K562 (cell line): ENCODE measurements around the gene TAF15. TPM values are rescaled to one million over a fixed set of nuclear protein-coding genes. Genes with fewer than 3 reads are reported as not detected.

ENCODE experiments used
- ATAC-seq: fragments of 200-7000 bp; cut with Tn5 transposase; 3 replicates; pipeline ENCODE4 v1.9.1; 2020; ENCODE audit warnings: moderate library complexity
- BruUV-seq: library from RNA; stranded (reverse); fragments of 400-500 nt; replicated peaks from 2 replicates; lab custom pipeline; 2021; lab: Mats Ljungman, UMichigan
- CTCF ChIA-PET: fragments of 300-600 bp; formaldehyde crosslinking; extraction: SDS; loops from one replicate; lab custom pipeline; 2021; ENCODE audit warnings: low intra/inter-chr PET ratio; lab: Yijun Ruan, JAX
- POLR2A ChIA-PET: fragments of 300-600, 350-650 bp; sonication (Branson Sonifier 250); formaldehyde crosslinking; extraction: SDS; loops from one replicate; lab custom pipeline; 2021; ENCODE audit warnings: antibody characterized with exemption, inconsistent platforms; lab: Yijun Ruan, JAX
- DNase-seq, 4 experiments: peaks; one replicate each; pipeline versions ENCODE4 v3.0.0 to v3.0.0-alpha.2; 2011 to 2018; ENCODE audit warnings: low spot score in 3 of 4, mixed read lengths in 3 of 4; ENCODE audit errors: extremely low read depth in 1 of 4
- FAIRE-seq: peaks from 2 replicates; lab custom pipeline; 2011; peaks lifted over from hg19 to GRCh38; lab: Jason Lieb, UNC
- H2AFZ ChIP-seq: 2 replicates; pipeline ENCODE4 v1.6.0; 2011; ENCODE audit warnings: low read depth, low read length, control low read depth, inconsistent platforms
- H3K27ac ChIP-seq: fragments of 200-600 bp; 3 replicates; pipeline ENCODE4 v1.8.0; 2011; ENCODE audit warnings: low read depth, mild to moderate bottlenecking, control low read depth, inconsistent platforms, low read length, moderate library complexity, mixed read lengths; ENCODE audit errors: extremely low read depth
- H3K27me3 ChIP-seq, 2 experiments: fragments of 300-600 bp in 1 of 2; 2 replicates in 1 of 2; 3 replicates in 1 of 2; pipeline versions ENCODE4 v1.6.0 to v1.8.0; 2011; ENCODE audit warnings: inconsistent platforms in 2 of 2, low read length in 2 of 2, mild to moderate bottlenecking in 1 of 2, mixed read lengths in 1 of 2, moderate library complexity in 1 of 2; ENCODE audit not compliant: control insufficient read depth in 2 of 2, insufficient read depth in 2 of 2
- H3K36me3 ChIP-seq: fragments of 300-600 bp; 3 replicates; pipeline ENCODE4 v1.8.0; 2011; ENCODE audit warnings: mild to moderate bottlenecking, low read length, inconsistent platforms; ENCODE audit not compliant: control insufficient read depth, insufficient read depth
- H3K4me1 ChIP-seq, 2 experiments: fragments of 200-600 bp in 1 of 2; replicated peaks in 1 of 2; 2 replicates in 1 of 2; 3 replicates in 1 of 2; pipeline versions ENCODE4 v1.5.1 to v1.8.0; 2011; ENCODE audit warnings: inconsistent platforms in 2 of 2, low read length in 2 of 2, mild to moderate bottlenecking in 1 of 2, mixed read lengths in 1 of 2, moderate library complexity in 1 of 2; ENCODE audit not compliant: control insufficient read depth in 2 of 2, insufficient read depth in 2 of 2
- H3K4me2 ChIP-seq: 2 replicates; pipeline ENCODE4 v1.6.1; 2011; ENCODE audit warnings: low read length, control low read depth, inconsistent platforms, mixed read lengths; ENCODE audit not compliant: insufficient read depth
- H3K4me3 ChIP-seq: fragments of 200-600 bp; sonication (generic), shearing (Covaris generic); 2 replicates; pipeline ENCODE4 v1.5.1; 2016; ENCODE audit warnings: control low read depth, inconsistent platforms
- H3K79me2 ChIP-seq: fragments of 200-600 bp; 3 replicates; pipeline ENCODE4 v1.8.0; 2011; ENCODE audit warnings: low read length, inconsistent platforms; ENCODE audit not compliant: control insufficient read depth, insufficient read depth
- H3K9ac ChIP-seq, 2 experiments: 2 replicates each; pipeline versions ENCODE4 v1.6.0 to v1.6.1; 2011; ENCODE audit warnings: low read depth in 2 of 2, low read length in 2 of 2, control low read depth in 1 of 2, inconsistent platforms in 1 of 2, mild to moderate bottlenecking in 1 of 2, mixed read lengths in 1 of 2; ENCODE audit not compliant: insufficient read depth in 1 of 2
- H3K9me1 ChIP-seq: one replicate; pipeline ENCODE4 v1.6.0; 2011; ENCODE audit warnings: inconsistent platforms, mild to moderate bottlenecking, low read length, moderate library complexity; ENCODE audit not compliant: control insufficient read depth, insufficient read depth
- H3K9me3 ChIP-seq: replicated peaks from 2 replicates; pipeline ENCODE4 v1.5.1; 2011; ENCODE audit warnings: low read depth, low read length, inconsistent platforms; ENCODE audit not compliant: control insufficient read depth, insufficient read depth
- H4K20me1 ChIP-seq: replicated peaks from 2 replicates; pipeline ENCODE4 v1.6.1; 2011; ENCODE audit warnings: low read length, inconsistent platforms, mixed read lengths; ENCODE audit not compliant: control insufficient read depth, insufficient read depth
- CTBP1 ChIP-seq: fragments of 450-650 bp; IDR thresholded peaks from 2 replicates; pipeline ENCODE4 v1.6.1; 2016; ENCODE audit warnings: borderline replicate concordance
- FOS ChIP-seq: IDR thresholded peaks from 3 replicates; pipeline ENCODE4 v1.6.1; 2011; ENCODE audit not compliant: insufficient read length; ENCODE audit errors: extremely low read depth
- FOSL1 ChIP-seq: fragments of 200-800 bp; sonication (Bioruptor generic); conservative IDR thresholded peaks from 2 replicates; pipeline ENCODE4 v1.6.1; 2016; ENCODE audit warnings: missing genetic modification characterization, missing compliant biosample characterization
- HDAC1 ChIP-seq, 2 experiments: fragments of 450-650 bp; IDR thresholded peaks; 2 replicates each; pipeline ENCODE4 v1.6.1; 2016 to 2017; ENCODE audit warnings: inconsistent platforms in 1 of 2, mild to moderate bottlenecking in 1 of 2, moderate library complexity in 1 of 2
- KDM5B ChIP-seq: fragments of 200-600 bp; sonication (generic); IDR thresholded peaks from 2 replicates; pipeline ENCODE4 v1.6.1; 2012; ENCODE audit warnings: low read depth, mild to moderate bottlenecking, moderate library complexity, low read length, control low read depth, inconsistent platforms; ENCODE audit not compliant: insufficient replicate concordance
- MAX ChIP-seq: sonication (generic); formaldehyde crosslinking; IDR thresholded peaks from 2 replicates; pipeline ENCODE4 v1.9.0; 2022; ENCODE audit warnings: mild to moderate bottlenecking, missing genetic modification reagents
- PTRF ChIP-seq: fragments of 450-650 bp; IDR thresholded peaks from 2 replicates; pipeline ENCODE4 v1.6.1; 2016; ENCODE audit warnings: mild to moderate bottlenecking, missing genetic modification characterization, missing compliant biosample characterization
- PYGO2 ChIP-seq: fragments of 450-650 bp; IDR thresholded peaks from 2 replicates; pipeline ENCODE4 v1.6.1; 2016; ENCODE audit warnings: mild to moderate bottlenecking, missing genetic modification characterization, moderate library complexity, missing compliant biosample characterization
- RBM15 ChIP-seq: fragments of 200-400 bp; formaldehyde crosslinking; IDR thresholded peaks from 2 replicates; pipeline ENCODE4 v1.6.1; 2018; ENCODE audit warnings: mild to moderate bottlenecking, low read length, moderate library complexity; ENCODE audit not compliant: insufficient read depth
- SIN3A ChIP-seq, 2 experiments: fragments of 150-350 bp in 1 of 2; IDR thresholded peaks; 2 replicates each; pipeline ENCODE4 v1.6.1; 2011 to 2016; ENCODE audit warnings: borderline replicate concordance in 2 of 2, low read depth in 2 of 2, low read length in 2 of 2, mild to moderate bottlenecking in 2 of 2, moderate library complexity in 2 of 2; ENCODE audit not compliant: control insufficient read depth in 1 of 2
- ZMIZ1 ChIP-seq, 2 experiments: fragments of 150-350 bp in 1 of 2; IDR thresholded peaks; 2 replicates each; pipeline ENCODE4 v1.6.1; 2012 to 2016; ENCODE audit warnings: low read depth in 2 of 2, low read length in 2 of 2, mild to moderate bottlenecking in 1 of 2, moderate library complexity in 1 of 2
- ZNF282 ChIP-seq: sonication (generic); formaldehyde crosslinking; IDR thresholded peaks from 2 replicates; pipeline ENCODE4 v1.8.1; 2023; ENCODE audit warnings: missing genetic modification reagents
- ZNF316 ChIP-seq: fragments of 450-650 bp; IDR thresholded peaks from 2 replicates; pipeline ENCODE4 v1.6.1; 2016
- WGBS: fragments of 100-300 bp; shearing (Covaris generic); methylation state at CpG from one replicate; pipeline ENCODE4 v1.1.6; 2016; ENCODE audit warnings: low coverage, mixed read lengths; ENCODE audit not compliant: insufficient coverage; ENCODE audit errors: missing lambda C conversion rate; 5-methylcytosine and 5-hydroxymethylcytosine counted together
- in situ Hi-C: fragments of 300-500 bp; cut with MboI; formaldehyde crosslinking; loops from 4 replicates; pipeline ENCODE4 v1.15.0; 2018; ENCODE audit warnings: inconsistent platforms, mixed read lengths
- intact Hi-C: fragments of 100-400 bp; cut with micrococcal nuclease; formaldehyde crosslinking; loops from 2 replicates; pipeline ENCODE4 v1.14.2; 2022
- polyA plus RNA-seq, 8 experiments: library from polyadenylated mRNA; depleted of rRNA in 4 of 8; stranded (reverse) in 5 of 8; unstranded in 3 of 8; fragments of >200 nt; fragmentation: Nextera tagmentation in 2 of 8; fragmentation: Illumina TruSeq in 1 of 8; extraction: Ambion mirVana in 2 of 8; extraction: Trizol in 1 of 8; gene quantifications; 2 replicates each; pipeline versions ENCODE4 v1.2.1 to v1.2.3, GENCODE V29; 2011 to 2014; ENCODE audit warnings: inconsistent platforms in 1 of 8, missing spikeins in 1 of 8
- total RNA-seq, 7 experiments: library from RNA; depleted of rRNA in 6 of 7; stranded (reverse); fragments of >200 nt in 6 of 7; fragmentation: Illumina TruSeq in 2 of 7; extraction: Trizol in 2 of 7; gene quantifications; 2 replicates each; pipeline versions ENCODE4 v1.2.1 to v1.2.3, GENCODE V29; 2011 to 2021; ENCODE audit warnings: low replicate concordance in 1 of 7
- TF ChIP-seq, protein P1 (sequence below): fragments of 250-450 bp; sonication (Bioruptor Pico); IDR thresholded peaks from 2 replicates; pipeline ENCODE4 v1.4.0; 2020

Gene TAF15
- total and polyA plus RNA-seq, 9 of the 15 experiments (the other 6 are each of a cell fraction or from before 2014, with no cell fraction given) = 4.1 to 272 (median 56.8) TPM

DNA sequence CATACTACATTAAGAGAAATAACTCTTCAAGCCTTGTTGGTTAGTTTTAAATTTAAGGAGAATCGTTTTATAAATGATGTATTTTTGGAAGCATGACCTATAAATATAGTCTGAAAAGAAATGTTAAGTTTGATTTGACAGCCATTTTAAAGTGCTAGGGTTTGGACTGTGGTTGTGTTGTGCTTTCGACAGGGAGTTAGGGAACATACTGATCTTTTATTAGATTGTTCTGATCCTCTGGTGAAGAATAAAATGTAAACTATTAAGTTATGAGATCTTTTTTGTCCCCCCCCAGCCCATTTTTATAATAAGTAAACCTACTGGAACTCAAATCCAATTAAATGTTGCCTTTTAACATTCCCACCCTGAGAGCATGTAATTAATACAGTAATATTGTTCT lies 12.0 kb downstream of the TAF15 start:
- 94% methylated on average over 2 of the region's 2 CpGs for WGBS
- Histone ChIP-seq H3K36me3 (peaks cover 98% of the 10 kb centered on the region), H2AFZ (no peak overlapping the region), H3K9me1 (no peaks in the 10 kb centered on the region)
- TF ChIP-seq RBM15 (no peak), ZNF282 (CRISPR knock-in tag) (no peak), ZNF316 (no peak), CTBP1 (no peak), FOS (no peak), PTRF (tag) (no peak), ZMIZ1 (IDR thresholded peaks at IDR 0.05; ENCODE audit: low read depth in 2 of 2, low read length in 2 of 2) (no peak), PYGO2 (tag) (no peak), SIN3A (IDR thresholded peaks at IDR 0.05; ENCODE audit: borderline replicate concordance in 2 of 2, control insufficient read depth in 1 of 2, low read depth in 2 of 2, low read length in 2 of 2) (no peak), KDM5B (no peak), HDAC1 (IDR thresholded peaks at IDR 0.05) (no peak), FOSL1 (no peak), MAX (no peak)
- TF ChIP-seq, protein P1, sequence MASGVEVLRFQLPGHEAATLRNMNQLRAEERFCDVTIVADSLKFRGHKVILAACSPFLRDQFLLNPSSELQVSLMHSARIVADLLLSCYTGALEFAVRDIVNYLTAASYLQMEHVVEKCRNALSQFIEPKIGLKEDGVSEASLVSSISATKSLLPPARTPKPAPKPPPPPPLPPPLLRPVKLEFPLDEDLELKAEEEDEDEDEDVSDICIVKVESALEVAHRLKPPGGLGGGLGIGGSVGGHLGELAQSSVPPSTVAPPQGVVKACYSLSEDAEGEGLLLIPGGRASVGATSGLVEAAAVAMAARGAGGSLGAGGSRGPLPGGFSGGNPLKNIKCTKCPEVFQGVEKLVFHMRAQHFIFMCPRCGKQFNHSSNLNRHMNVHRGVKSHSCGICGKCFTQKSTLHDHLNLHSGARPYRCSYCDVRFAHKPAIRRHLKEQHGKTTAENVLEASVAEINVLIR (CRISPR knock-in tag) = no peak
- TF ChIP-seq, all 486 proteins: peak for 0
- H3K4me2 ChIP-seq = no peak overlapping the region
- no peak overlapping the region for H3K27ac ChIP-seq
- ChIA-PET POLR2A (interaction anchor here (0.6 kb wide), 1 partner anchor 9 kb away, joined by 3 read pairs; no protein-coding TSS in a partner anchor), CTCF (no interaction called here)
- H4K20me1 ChIP-seq = no peaks in the 10 kb centered on the region
- no TSS peak for BruUV-seq
- H3K9ac ChIP-seq = no peak overlapping the region
- no peak overlapping the region for H3K4me3 ChIP-seq
- ATAC-seq = no peak
- H3K79me2 ChIP-seq = peaks cover 56% of the 10 kb centered on the region
- DNase-seq = no peak
- H3K27me3 ChIP-seq = no peaks in the 10 kb centered on the region
- no peaks in the 10 kb centered on the region for H3K9me3 ChIP-seq
- intact Hi-C loops = no loop called here
- H3K4me1 ChIP-seq = 0 out of 5 replicates have a peak, but pooled peaks cover 0 to 3% of the 10 kb centered on the region in 2 experiments
- no peak for FAIRE-seq
- in situ Hi-C loops = no loop called here
